GM10847 (cell line): Measurements from ENCODE around the gene LELP1.

ENCODE experiments used
- POLR2A ChIP-seq: IDR thresholded peaks from 2 replicates; pipeline ENCODE4 v1.6.1; 2011; ENCODE audit not compliant: insufficient read length; ENCODE audit errors: extremely low read depth

Gene LELP1

DNA sequence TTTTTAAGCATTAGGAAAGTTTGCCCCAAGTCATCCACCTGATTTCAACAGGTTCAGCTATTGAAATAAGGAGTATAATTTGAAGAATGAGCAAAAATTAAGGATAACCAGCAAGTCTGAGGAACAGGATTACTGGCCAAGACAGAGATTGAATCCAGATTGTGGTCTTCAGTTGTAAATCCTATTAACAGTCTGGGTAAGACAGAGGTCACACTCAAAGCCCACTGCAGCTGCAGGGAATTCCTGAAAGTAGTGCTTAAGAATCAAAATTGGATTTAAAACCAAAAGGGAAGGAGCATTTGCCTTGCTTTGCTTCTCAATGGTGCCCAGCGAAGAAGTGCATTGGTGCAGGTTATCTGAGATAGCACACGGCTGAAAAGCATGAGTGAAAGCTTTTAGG is 49.8 kb downstream of the LELP1 start:
- TF ChIP-seq POLR2A = no peak

GRCh38 chr1:153253693-153254092 is 50.5 kb downstream of the LELP1 start:
- no peak for TF ChIP-seq POLR2A
